ENCODE data around the gene ANKRD13D.
"Not testable (repeated sequence)": the region's sequence is repeated elsewhere in the genome, so short reads cannot be mapped to it uniquely, and the experiment has no call there.

Gene ANKRD13D

DNA sequence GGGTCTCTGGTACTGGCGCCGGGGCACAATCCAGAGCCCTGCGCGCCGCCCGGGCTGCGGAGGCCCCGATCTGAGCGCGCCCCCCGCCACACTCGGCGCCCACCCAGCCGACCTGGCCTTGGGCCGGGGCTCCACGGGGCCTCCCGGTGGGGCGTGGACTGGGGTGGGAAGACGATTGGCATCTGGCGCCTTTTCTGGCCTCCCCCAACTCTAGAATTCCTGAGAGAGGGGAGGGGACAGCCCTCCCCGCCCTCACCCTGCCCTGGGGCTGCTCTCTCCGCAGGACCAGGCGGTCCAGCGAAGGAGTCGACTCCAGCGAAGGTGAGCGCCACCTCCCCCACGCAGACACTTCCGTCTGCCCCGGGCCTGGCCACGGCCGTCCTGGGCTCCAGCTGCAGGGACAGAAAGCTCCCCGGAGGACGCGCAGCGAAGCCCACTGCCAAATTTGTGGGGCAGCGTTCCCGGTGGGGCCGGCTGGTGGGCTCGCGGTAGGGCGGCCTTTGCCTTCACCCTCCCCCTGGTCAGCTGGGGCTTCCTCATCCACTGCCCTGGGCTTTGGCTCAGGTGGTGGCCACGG is 14.8 kb downstream of the ANKRD13D start:
- DNase-seq (ENCODE audit: low read depth), result peak; percentile 22

DNA sequence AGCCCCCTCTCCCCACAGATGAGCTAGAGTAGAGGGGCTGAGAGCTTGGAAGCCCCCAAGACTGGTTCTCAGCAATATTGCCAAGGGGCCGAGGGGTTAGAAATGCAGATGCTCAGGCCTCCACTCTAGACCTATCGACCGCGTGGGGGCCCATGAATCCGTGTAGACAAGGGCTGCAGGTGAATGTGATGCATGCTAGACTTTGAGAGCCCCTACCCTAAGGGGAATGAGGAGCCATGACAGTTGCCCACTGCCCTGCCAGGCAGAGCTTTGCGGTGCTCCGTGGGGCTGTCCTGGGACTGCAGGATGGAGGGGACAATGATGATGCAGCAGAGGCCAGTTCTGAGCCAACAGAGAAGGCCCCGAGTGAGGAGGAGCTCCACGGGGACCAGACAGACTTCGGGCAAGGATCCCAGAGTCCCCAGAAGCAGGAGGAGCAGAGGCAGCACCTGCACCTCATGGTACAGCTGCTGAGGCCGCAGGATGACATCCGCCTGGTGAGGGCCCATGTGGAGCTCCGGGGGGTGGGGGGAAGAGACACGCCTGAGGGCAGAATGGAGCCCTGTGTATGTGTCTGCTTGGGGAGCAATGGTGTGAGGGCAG is 15.5 kb downstream of the ANKRD13D start:
- no peak for DNase-seq (ENCODE audit: low read depth)

GRCh38 chr11:67306769-67307544 is 17.9 kb downstream of the ANKRD13D start:
- no peak for DNase-seq (ENCODE audit: low read depth)

GRCh38 chr11:67307545-67308001 is 18.5 kb downstream of the ANKRD13D start:
- no peak for DNase-seq (ENCODE audit: low read depth)

DNA sequence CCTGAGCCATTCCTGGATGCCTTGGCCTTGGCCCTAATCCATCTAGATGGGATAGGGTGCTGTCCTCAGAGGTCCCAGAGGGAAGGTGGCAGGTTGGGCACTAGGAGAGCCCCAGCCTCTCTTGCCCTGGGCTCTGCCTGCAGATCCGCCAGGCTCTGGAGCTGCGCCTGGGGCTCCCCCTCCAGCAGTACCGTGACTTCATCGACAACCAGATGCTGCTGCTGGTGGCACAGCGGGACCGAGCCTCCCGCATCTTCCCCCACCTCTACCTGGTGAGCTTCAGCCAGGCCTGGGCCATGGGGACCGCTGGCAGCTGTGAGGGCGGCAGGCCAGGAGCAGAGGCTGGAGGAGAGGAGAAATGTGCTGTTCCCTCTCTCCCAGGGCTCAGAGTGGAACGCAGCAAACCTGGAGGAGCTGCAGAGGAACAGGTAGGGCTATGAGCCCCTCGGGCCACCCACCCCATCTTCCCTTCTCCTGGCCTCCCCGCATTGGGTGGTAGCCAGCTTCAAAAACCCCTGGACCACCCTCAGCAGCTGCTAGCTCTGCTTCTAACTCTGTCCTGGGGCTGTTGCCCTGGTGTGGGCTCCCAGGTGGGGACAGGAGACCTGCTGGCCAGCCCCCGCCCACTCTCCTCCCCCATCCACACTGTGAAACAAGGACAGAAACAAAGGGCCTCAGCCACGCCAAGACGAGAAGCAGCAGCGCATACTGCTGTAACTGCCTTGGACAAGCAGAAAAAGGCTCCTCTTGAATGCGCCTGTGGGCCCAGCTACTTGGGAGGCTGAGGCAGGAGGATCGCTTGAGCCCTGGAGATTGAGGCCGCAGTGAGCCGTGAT is 19.1 kb downstream of the ANKRD13D start:
- no peak for DNase-seq (ENCODE audit: low read depth)

DNA sequence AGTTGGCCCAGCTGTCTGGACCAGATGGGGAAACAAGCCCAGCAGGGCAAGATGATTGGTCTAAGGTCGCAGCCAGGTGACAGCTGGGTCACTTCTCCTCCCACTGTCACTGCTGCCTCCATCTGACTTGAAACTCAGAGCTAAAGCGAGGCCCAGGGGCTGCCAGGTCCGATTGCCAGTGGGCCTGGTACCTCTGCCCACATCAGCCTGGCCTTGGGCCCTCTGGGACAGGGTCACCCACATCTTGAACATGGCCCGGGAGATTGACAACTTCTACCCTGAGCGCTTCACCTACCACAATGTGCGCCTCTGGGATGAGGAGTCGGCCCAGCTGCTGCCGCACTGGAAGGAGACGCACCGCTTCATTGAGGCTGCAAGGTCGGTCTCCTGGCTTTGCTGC is 20.1 kb downstream of the ANKRD13D start:
- DNase-seq (ENCODE audit: low read depth), result no peak

- DNase-seq (ENCODE audit: low read depth), result no peak
Measured at GRCh38 chr11:67309661-67310061, 20.6 kb downstream of the ANKRD13D start.

DNA sequence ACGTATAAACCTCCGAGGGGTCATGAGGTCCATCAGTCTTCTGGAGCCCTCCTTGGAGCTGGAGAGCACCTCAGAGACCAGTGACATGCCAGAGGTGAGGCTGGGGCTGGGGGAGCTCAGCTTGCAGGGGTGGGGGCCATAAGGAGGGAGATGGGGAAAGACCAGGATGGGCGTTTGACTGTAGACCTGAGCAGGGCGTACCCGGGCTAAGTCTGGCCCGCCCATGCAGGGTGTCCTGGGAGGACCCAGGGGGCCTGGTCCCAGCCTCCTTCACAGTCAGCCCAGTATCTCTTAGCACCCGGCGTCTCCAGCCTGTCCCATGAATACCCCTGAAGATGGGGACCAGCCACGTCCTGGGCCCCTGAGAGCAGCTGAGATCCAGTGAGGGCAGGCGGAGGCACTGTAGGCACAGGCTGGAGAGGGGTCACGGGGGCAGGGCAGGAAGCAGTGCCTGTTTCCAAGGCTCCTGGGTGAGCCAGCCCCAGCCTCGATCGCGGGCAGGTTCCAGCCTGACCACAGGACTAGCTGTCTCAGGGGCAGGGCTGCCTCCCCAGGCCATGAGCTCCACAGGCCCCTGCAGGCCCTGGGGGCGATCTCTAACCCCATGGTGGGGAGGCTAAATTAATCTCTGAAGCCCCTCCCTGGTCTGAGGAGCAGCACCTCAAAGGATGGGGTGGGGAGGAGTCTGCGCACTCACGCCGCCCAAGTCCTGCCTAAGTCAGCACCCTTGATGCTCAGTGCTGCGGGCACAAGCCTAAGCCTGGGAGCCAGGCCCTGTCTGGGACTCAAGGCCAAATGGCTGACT is 21.3 kb downstream of the ANKRD13D start:
- DNase-seq (ENCODE audit: low read depth), result no peak

GRCh38 chr11:67311051-67311555 is 22.0 kb downstream of the ANKRD13D start:
- DNase-seq (ENCODE audit: low read depth), result no peak

DNA sequence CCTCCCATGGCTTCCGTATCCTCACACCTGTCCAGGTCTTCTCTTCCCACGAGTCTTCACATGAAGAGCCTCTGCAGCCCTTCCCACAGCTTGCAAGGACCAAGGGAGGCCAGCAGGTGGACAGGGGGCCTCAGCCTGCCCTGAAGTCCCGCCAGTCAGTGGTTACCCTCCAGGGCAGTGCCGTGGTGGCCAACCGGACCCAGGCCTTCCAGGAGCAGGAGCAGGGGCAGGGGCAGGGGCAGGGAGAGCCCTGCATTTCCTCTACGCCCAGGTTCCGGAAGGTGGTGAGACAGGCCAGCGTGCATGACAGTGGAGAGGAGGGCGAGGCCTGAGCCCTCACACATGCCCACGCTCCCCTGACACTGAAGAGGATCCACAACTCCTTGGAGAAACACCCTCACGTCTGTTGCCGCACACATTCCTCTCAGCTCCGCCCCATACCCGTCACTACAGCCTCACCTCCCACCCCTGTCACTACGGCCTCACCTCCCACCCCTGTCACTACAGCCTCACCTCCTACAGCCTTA is 22.5 kb downstream of the ANKRD13D start:
- DNase-seq (ENCODE audit: low read depth), result no peak

GRCh38 chr11:67312187-67313021 is 23.3 kb downstream of the ANKRD13D start:
- DNase-seq (ENCODE audit: low read depth), result peak; percentile 58

GRCh38 chr11:67313125-67313890 is 24.2 kb downstream of the ANKRD13D start:
- DNase-seq (ENCODE audit: low read depth), result no peak

- DNase-seq (ENCODE audit: low read depth), result no peak
Measured at GRCh38 chr11:67314218-67314617, 25.1 kb downstream of the ANKRD13D start.

DNA sequence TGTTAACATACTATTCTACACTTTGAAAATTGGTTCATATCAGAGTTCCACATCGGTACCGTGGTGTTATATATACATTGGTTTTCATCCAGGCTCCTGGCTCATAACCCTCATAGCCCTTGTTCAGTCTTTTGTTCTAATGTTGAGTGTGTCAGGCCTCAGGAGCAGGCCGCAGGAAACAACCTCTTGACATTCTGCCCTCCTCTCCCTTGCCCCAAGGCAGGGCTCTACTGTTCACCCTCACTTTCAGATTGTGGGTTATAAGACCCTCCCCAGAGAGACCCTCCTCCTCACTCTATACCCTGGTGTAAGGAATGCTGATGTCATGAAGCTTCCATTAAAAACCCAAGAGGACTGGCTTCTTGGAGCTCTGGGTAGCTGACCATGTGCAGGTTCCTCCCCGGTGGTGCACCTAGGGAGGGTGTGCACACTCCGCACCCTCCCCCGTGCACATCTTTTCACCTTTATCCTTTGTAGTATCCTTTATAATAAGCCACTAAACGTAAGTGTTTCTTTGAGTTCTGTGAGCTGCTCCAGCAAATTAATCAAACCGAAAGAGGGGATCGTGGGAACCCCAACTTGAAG is 26.3 kb downstream of the ANKRD13D start:
- DNase-seq (ENCODE audit: low read depth), result no peak

DNA sequence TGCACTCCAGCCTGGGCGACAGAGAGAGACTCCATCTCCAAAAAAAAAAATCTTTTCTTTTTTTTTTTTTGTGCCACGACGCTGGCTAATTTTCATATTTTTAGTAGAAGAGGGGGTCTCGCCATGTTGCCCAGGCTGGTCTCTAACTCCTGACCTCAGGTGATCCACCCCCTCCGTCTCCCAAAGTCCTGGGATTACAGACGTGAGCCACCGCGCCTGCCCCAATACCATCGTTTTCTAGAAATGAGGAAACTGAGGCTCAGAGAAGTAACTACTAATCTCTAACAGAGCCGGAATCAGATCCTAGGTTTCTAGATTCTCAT is 27.7 kb downstream of the ANKRD13D start:
- DNase-seq (ENCODE audit: low read depth), result no peak

DNA sequence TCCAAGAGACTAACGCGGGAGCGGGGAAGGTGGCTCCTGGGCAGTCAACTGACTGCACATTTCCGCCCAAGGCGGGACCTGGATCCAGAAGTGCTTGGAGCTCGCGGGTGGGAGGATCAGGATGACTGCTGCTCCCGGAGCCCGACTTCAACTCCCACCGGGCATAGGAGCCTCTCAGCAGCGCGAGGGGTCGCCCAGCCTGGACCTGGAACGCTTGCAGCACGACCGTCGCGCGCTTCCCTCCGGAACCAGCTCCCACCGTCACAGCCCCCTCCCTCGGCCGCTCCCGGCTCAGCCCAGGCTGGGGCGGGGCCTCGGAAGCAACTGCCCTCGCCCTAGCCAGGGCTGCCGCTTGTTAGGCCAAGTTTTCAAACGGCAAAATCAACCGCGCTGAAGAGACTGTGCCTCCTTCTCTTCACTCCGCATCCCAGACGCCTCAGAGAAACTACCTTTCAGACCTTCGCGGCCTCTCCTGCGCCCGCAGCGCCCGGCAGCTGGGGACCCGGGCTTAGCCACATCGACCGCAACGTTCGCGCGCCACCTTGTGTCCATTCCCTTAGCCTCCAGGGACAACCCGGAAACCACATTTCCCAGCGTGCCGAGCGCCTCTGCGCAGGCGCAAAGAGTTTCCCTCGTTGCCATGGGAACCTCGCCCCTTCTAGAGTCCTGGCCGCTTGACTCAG is 28.2 kb downstream of the ANKRD13D start:
- DNase-seq (ENCODE audit: low read depth), result peak; percentile 84

- no peak for DNase-seq (ENCODE audit: low read depth)
Measured at GRCh38 chr11:67317888-67318555, 28.9 kb downstream of the ANKRD13D start.

GRCh38 chr11:67318876-67319275 is 29.8 kb downstream of the ANKRD13D start:
- DNase-seq (ENCODE audit: low read depth), result not testable (repeated sequence)

All from amniotic epithelial cell (primary cell).